HG03378 (cell line): Measurements from ENCODE around the gene GPR162.

Experiments used
- ATAC-seq: cut with Tn5 transposase; IDR thresholded peaks from one replicate; pipeline ENCODE4 v1.9.1; 2021; ENCODE audit warnings: mild to moderate bottlenecking, moderate library complexity; ENCODE audit not compliant: unreplicated experiment

The GPR162 gene

GRCh38 chr12:6822426-6823135 lies 960 bp downstream of the GPR162 start:
- no peak for ATAC-seq

GRCh38 chr12:6823182-6824084 lies 1.8 kb downstream of the GPR162 start:
- no peak for ATAC-seq

GRCh38 chr12:6824085-6824775 lies 2.6 kb downstream of the GPR162 start:
- no peak for ATAC-seq

DNA sequence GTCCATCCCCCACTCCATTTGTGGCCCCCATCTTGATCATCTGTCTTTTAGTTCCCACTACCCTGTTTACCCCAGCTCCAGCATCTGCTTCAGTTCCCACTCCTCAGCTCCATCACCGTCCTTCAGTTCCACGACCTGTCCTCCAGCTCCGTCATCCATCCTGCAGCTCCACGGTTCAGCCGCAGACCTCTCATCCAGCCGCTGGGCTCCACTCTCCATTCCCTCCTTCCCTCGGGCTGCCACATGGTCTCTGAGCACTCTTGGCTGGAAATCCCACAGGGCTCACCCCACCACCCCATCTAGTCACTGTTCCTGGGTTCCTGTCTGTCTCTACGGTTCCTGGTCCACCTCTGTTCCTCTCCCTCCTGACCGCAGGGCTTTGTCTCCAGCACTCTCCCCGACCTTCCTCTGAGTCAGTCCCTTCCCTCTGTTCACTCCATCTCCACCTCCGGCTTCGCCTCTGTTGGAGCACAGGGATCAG lies 3.3 kb downstream of the GPR162 start:
- ATAC-seq = no peak

- no peak for ATAC-seq
These were observed 3.9 kb downstream of the GPR162 start for GRCh38 chr12:6825398-6826124.

- ATAC-seq = no peak
These were observed 4.6 kb downstream of the GPR162 start for GRCh38 chr12:6826125-6826733.

- ATAC-seq = no peak
These were observed 5.3 kb downstream of the GPR162 start for GRCh38 chr12:6826734-6827436.

- no peak for ATAC-seq
These were observed 5.9 kb downstream of the GPR162 start for GRCh38 chr12:6827437-6827911.

GRCh38 chr12:6827982-6828780 lies 6.6 kb downstream of the GPR162 start, which contains the start of gene P3H3:
Gene P3H3, plus strand, starts transcription at chr12:6828407. Its CDS starts 34 bp downstream, at chr12:6828441.
- no peak for ATAC-seq

GRCh38 chr12:6828781-6829535 lies 7.3 kb downstream of the GPR162 start:
- ATAC-seq = no peak

DNA sequence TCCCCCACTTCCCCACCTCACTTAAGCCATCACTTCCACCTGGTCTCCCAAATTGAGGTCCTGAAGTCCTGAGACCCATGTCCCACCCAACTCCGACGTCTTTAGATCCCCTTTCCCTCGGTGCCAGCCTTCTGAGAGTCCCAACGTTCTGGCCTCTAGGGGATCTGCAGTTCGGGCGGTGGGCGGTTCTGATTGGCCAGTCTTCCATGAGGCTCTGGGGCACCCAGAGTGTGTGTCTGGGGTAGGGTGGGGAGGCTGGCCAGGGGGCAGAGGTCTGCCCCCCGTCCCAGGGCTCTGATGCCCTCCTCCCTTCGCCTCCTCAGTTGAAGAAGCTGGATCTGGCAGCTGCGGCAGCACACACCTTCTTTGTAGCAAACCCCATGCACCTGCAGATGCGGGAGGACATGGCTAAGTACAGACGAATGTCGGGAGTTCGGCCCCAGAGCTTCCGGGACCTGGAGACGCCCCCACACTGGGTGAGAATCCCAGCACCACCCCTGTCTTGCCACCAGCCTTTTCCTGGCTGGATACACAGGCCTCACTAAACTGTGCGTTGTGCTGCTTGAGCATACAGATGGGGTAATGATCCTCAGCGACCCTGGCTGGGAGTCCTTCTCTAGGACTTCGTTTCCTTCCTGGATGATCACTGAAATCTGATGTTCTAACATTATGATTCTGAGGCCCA lies 8.1 kb downstream of the GPR162 start:
- no peak for ATAC-seq

GRCh38 chr12:6830286-6830890 lies 8.8 kb downstream of the GPR162 start:
- no peak for ATAC-seq

- ATAC-seq = no peak
These were observed 9.4 kb downstream of the GPR162 start for GRCh38 chr12:6830999-6831398.

DNA sequence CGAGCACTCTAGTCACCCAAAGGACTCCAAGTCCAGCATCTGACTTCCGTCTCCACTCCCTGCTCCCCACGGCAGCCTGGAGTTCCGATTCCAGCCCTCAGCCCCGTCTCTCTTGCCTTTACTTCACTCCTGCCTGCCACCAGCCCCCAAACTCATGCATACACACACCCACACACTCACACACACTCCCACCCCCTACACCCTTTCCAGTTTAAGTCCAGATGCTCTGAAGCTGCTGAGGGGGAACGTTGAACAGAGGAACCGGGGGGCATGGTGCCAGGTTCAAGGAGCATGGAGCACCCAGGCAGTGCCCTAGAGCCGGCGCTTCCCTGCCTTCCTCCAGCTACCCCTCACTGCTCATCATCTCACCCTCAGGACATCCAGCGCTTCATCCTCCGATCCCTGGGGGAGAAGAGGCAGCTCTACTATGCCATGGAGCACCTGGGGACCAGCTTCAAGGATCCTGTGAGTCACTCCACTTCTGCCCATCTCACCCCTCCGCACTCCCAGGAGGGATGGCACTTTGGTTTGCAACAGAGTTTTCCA lies 9.9 kb downstream of the GPR162 start:
- ATAC-seq = no peak

GRCh38 chr12:6832125-6832524 lies 10.5 kb downstream of the GPR162 start:
- ATAC-seq = no peak

DNA sequence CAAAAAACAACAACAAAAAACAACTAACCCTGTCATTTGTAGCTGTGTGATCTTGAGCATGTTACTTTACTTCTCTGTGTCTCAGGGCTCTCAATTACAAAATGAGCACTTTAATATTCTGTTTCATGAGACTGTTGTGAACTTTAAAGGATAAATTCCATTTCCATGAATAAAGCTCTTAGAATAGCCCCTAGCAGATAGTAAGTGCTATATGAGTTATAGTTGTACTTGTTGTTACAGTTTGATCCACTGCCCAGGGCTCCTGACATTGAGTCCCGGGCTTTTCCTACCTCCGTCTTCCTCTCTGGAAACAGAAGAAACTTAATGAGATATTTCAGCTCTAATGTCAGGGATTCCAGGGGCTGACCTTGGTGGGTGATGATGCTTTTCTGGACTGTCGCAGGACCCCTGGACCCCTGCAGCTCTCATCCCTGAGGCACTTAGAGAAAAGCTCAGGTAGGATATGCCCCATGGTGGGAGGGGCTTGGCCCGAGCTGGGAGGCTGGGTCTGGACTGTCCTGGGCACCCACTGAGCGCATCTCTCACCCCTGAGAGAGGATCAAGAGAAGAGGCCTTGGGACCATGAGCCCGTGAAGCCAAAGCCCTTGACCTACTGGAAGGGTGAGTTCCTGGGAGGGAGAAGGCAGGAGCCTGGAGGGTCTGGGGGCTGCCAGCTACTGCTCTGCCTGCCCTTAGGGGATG lies 11.7 kb downstream of the GPR162 start:
- ATAC-seq = no peak
